Cardiac fibroblast (primary cell): Measurements from ENCODE around the gene ELL.

ENCODE experiments used
- DNase-seq, 2 donors: peaks; one replicate each; pipeline versions ENCODE4 v3.0.0 to v3.0.0-alpha.2; 2010; ENCODE audit warnings: low read depth in 2 of 2
- H3K4me3 ChIP-seq, 2 donors: replicated peaks in 1 of 2; 1 replicate in 1 of 2; 2 replicates in 1 of 2; pipeline ENCODE4 v1.5.1; 2011; ENCODE audit warnings: low read depth in 2 of 2, low read length in 2 of 2, mild to moderate bottlenecking in 2 of 2, moderate library complexity in 1 of 2
- CTCF ChIP-seq: IDR thresholded peaks from one replicate; pipeline ENCODE4 v1.5.1; 2011; ENCODE audit warnings: low read depth, mild to moderate bottlenecking, low read length, inconsistent platforms

Gene ELL

DNA sequence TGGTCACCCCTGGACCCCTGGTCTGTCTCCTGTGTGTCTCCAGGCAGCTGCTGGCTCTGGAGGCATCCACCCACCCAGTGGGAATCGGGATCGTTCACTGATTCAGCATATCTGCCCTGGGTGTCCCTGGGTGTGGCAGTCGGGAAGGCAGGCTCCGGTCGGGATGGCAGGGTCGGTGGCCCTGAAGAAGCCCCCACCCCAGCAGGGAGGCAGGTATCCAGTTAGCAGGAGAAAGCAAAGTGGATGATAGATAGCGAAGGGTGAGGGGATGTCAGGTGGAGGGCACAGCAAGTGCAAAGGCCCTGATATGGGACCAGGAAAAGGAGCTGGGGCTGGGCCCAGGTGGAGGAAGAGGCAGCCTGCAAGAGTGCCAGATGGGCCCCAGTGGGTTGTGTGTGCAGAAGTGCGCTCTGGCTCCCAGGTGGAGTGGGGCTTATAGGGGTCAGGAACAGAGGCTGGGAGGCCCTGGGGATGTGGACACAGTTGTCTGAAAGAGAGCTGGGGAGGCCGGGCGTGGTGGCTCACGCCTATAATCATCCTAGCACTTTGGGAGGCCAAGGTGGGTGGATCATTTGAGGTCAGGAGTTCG lies 100.4 kb downstream of the ELL start:
- no peak for DNase-seq
- TF ChIP-seq CTCF, result no peak
- H3K4me3 ChIP-seq, result peak overlapping the region in 1 of 2 donors; percentile 77

GRCh38 chr19:18420930-18421329 lies 100.9 kb downstream of the ELL start:
- peak overlapping the region; percentile 77 to 83 for H3K4me3 ChIP-seq
- no peak for DNase-seq
- no peak for TF ChIP-seq CTCF

DNA sequence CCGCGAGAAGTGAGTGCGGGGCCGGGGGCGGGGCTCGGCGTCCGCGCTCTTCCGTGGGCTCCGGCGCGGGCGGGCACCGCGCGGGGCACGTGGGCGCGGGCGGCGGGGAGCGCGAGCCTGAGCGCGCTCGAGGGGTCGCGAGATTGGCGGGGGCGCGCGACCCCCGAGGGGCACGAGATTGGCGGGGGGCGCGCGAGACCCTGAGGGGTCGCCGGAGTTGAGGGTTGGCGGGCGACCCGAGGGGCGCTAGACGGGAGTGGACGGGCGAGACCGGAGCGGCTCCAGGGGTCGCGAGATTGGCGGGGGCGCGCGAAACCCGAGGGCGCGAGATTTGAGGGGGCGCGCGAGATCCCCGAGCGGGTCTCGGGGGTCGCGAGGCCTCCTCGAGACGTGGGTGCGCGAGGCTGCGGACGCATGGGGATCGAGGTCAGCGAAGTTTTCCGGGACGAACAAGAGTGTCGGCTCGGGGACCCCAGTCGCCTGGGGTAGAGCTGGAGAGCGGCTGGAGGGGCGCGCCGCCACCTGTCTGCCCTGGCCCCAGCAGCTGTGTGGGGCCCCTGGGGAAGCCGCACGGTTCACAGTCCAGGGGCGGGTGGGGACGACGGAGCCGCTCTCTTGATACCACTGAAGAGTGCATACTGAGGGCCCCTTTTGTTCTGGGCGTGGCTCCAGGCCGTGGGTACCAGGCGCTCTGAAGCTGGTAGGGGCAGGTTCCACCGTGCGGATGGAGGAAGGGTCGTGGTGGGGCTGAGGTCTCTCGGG lies 102.0 kb downstream of the ELL start:
- peak overlapping the region; percentile 77 to 83 for H3K4me3 ChIP-seq
- TF ChIP-seq CTCF, result no peak
- DNase-seq, result no peak

GRCh38 chr19:18419195-18419698 lies 102.6 kb downstream of the ELL start, which contains the start of gene SSBP4:
Gene SSBP4 (plus strand): TSS chr19:18419398. CDS start chr19:18419649, 251 bp downstream.
- no peak for TF ChIP-seq CTCF
- H3K4me3 ChIP-seq, result peak within 1 kb of the TSS; percentile 77 to 83
- DNase-seq, result peak; percentile 79 to 89

GRCh38 chr19:18418483-18419194 lies 103.2 kb downstream of the ELL start:
- TF ChIP-seq CTCF, result no peak
- H3K4me3 ChIP-seq, result peak overlapping the region; percentile 25 to 41
- DNase-seq, result peak in 1 of 2 donors; percentile 45

DNA sequence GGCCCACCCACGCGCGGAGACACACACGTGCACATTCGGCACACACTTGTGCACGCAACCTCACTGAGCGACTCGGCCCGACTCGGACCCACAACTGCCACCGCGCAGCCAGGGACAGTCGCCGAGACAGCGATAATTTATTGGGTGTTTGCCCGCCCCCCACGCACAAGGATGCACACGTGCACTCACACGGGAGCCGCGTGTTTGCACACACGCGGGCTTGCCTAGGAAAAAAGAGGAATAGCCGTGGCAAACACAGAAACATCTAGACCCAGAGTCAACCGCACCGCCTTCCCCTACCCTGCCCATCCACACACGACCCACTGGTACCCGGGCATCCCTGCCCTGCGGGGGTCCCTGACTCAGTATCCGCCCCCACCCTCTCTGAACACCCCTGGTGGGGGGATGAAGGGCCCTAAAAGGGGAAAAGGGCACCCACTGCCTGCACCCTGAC lies 103.8 kb downstream of the ELL start:
- H3K4me3 ChIP-seq, result no peak overlapping the region
- no peak for TF ChIP-seq CTCF
- no peak for DNase-seq
